Measurements from ENCODE around the gene BAHD1.

The BAHD1 gene

DNA sequence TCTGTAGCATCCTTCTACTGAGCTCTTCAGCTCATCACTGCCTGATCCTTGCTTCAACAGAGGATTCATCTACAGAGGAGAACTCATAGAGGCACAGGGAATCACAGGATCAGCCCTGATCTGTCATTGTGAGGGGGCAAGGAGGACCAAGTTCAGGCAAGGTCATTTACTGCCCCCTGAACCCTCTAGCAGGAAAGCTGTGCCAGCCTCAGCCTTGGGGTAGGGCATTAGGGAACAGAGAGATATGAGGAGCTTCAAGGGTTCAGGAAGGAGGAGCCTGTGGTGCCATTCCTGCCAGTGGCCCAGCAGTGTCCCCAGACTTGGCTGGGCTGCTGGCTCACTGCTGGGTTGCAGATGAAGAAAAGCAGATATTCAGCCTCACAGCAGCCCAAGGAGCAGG lies 38.3 kb downstream of the BAHD1 start:
- DNase-seq (ENCODE audit: low spot score): no peak
- TF ChIP-seq, protein P1, sequence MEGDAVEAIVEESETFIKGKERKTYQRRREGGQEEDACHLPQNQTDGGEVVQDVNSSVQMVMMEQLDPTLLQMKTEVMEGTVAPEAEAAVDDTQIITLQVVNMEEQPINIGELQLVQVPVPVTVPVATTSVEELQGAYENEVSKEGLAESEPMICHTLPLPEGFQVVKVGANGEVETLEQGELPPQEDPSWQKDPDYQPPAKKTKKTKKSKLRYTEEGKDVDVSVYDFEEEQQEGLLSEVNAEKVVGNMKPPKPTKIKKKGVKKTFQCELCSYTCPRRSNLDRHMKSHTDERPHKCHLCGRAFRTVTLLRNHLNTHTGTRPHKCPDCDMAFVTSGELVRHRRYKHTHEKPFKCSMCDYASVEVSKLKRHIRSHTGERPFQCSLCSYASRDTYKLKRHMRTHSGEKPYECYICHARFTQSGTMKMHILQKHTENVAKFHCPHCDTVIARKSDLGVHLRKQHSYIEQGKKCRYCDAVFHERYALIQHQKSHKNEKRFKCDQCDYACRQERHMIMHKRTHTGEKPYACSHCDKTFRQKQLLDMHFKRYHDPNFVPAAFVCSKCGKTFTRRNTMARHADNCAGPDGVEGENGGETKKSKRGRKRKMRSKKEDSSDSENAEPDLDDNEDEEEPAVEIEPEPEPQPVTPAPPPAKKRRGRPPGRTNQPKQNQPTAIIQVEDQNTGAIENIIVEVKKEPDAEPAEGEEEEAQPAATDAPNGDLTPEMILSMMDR (IDR thresholded peaks at IDR 0.05; ENCODE audit: extremely low read depth, missing control alignments): no peak

DNA sequence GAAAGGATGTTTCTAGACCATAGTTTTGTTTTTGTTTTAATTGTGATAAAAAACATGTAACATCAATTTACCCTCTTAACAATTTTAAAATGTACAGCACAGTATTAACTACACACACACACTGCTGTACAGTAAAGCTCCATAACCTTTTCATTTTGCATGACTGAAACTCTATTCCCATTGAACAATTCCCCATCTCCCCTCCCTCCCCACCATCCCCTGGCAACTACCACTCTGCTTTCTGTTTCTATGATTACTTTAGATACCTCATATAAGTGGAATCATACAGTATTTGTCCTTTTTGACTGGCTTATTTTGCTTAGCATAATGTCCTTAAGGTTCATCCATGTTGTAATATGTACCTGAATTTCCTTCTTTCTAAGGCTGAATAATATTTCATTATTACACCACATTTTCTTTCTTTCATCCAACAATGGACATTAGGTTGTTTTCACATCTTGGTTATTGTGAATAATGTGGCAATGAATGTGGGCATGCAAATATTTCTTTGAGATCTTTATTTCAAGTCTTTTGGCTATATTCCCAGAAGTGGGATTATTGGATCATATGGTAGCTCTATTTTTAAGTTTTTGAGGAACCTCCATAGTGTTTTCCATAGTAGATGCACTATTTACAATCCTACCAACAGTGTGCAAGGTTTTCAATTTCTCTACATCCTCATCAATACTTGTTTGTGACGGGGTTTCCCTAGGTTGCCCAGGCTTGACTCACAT lies 40.8 kb downstream of the BAHD1 start:
- DNase-seq (ENCODE audit: low spot score): no peak
- TF ChIP-seq, protein P1 (IDR thresholded peaks at IDR 0.05; ENCODE audit: extremely low read depth, missing control alignments): no peak

DNA sequence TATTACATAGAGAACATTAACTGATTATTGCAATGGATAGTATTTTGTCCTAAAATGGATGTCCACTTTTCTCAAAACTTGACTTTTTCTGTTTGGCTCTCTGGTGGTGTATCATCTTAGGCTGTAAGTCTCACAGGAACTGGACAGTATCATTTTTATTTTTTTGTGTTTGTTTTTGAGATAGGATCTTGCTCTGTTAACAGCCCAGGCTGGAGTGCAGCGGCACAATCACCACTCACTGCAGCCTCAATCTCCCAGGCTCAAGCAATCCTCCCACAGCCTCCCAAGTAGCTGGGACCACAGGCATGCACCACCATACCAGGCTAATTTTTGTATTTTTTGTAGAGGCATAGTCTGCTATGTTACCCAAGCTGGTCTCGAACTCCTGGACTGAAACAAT lies 43.2 kb downstream of the BAHD1 start:
- TF ChIP-seq, protein P1 (IDR thresholded peaks at IDR 0.05; ENCODE audit: extremely low read depth, missing control alignments): no peak
- DNase-seq (ENCODE audit: low spot score): no peak

GRCh38 chr15:40486066-40486770 lies 45.5 kb downstream of the BAHD1 start:
- TF ChIP-seq, protein P1 (IDR thresholded peaks at IDR 0.05; ENCODE audit: extremely low read depth, missing control alignments): no peak
- DNase-seq (ENCODE audit: low spot score): no peak

DNA sequence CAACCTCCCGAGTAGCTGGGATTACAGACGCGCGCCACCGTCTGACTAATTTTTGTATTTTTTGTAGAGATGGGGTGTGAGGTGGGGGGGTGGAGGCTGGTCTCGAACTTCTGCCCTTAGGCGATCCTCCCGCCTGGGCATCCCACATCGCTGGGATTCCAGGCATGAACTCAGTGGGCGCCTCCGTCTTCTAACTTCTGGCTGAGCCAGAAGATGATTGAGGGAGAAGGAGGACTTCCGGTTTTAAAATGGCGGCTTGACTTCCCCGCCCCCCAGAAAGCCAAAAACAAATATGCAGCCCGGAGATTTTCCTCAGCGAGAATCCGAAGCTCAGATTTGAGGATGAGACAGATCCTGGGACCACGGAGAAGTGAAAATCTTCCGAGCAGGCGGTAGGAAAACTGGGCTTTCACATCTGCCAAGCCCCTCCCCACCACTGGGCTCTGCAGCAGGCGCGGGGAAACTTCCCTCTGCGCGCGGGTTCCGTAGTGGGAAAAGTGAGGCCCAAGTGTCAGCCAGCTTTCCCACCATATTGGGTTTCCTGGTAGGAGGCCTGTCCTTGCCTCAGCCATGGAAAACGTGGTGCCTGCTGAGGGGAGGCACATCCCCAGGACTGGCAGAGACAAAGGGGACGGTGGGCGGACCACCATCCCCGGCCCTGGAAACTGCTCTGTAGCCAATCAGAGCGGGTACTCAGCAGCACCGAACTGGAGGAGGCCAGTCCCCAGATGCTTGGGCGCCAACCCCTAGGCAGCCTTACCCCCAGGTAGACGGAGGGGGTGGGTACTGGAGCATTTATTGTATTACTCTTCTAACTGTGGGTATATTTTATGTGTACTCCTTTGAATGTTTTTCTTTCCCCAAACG lies 47.3 kb downstream of the BAHD1 start:
- TF ChIP-seq, protein P1 (IDR thresholded peaks at IDR 0.05; ENCODE audit: extremely low read depth, missing control alignments): no peak
- no peak for DNase-seq (ENCODE audit: low spot score)

- TF ChIP-seq, protein P1 (IDR thresholded peaks at IDR 0.05; ENCODE audit: extremely low read depth, missing control alignments): no peak
- DNase-seq (ENCODE audit: low spot score): no peak
Measured at GRCh38 chr15:40489274-40490175, 48.8 kb downstream of the BAHD1 start.
